HG02885 (cell line): ENCODE measurements around the gene SPACA4.

Source experiments
- ATAC-seq: cut with Tn5 transposase; IDR thresholded peaks from one replicate; pipeline ENCODE4 v1.9.1; 2021; ENCODE audit warnings: mild to moderate bottlenecking; ENCODE audit not compliant: unreplicated experiment, poor library complexity

SPACA4 gene

DNA sequence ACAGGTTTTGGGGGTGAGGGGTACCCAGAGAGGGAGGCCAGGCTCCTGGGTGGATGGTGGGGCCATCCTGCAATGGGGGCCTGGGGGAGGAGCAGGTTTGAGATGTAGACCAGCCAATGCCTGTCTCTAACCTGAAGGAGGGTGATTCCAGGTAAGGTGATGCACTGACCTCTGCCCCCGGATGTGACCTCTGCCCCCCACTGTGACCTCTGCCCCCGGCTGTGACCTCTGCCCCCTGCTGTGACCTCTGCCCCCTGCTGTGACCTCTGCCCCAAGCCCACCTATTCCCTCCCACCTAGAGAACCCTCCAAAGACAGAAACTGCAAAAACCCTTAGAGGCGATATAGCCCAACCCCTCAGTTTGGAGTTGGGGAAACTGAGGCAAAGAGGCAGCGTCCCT, 10.3 kb upstream of the SPACA4 start:
- no peak for ATAC-seq

DNA sequence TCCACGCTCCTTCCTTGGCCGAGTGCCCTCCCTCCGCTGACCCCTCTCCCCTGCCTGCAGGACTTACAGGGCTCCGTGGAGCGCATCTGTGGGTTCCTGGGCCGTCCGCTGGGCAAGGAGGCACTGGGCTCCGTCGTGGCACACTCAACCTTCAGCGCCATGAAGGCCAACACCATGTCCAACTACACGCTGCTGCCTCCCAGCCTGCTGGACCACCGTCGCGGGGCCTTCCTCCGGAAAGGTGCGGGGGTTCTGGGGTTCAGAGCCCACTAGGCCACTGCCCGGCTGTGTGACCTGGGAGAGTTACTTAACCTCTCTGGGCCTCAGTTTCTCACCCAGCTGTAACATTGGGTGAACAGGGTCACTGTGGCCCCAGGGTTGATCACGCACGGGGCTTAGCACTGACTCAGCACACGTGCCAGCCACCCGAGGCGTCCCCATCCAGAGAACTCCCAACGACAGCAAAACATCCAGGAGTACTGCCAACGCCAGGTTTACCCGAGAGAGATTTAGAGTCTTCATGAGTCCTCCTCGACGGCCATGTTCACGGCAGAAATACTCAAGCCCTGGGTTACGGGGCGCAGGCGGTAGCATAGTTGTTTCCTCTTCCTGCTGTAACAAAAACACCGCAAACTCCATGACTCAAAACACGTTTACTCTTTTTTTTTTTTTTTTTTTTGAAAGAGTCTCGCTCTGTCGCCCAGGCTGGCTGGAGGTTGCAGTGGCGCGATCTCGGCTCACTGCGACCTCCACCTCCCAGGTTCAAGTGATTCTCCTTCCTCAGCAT, 9.7 kb upstream of the SPACA4 start:
- no peak for ATAC-seq

DNA sequence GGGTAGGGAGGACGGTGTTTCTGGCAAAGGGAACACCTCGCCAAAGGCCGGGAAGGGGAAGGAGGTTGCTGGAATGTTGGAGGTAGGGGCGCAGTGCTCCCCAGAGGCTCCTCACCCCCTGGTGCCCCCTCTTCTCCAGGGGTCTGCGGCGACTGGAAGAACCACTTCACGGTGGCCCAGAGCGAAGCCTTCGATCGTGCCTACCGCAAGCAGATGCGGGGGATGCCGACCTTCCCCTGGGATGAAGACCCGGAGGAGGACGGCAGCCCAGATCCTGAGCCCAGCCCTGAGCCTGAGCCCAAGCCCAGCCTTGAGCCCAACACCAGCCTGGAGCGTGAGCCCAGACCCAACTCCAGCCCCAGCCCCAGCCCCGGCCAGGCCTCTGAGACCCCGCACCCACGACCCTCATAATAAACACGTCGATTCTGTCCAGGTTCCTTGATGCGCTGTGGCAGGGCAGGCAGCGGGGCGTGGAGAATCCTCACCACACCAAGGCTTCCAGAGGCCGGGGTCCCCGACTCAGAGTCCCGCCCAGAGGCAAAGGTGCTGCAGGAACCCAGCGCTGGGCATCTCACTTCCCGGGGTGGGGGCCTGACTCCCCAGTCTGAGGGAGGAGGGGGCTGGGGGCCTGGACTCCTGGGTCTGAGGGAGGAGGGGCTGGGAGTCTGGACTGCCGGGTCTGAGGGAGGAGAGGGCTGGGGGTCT, 7.4 kb upstream of the SPACA4 start:
- ATAC-seq: no peak

DNA sequence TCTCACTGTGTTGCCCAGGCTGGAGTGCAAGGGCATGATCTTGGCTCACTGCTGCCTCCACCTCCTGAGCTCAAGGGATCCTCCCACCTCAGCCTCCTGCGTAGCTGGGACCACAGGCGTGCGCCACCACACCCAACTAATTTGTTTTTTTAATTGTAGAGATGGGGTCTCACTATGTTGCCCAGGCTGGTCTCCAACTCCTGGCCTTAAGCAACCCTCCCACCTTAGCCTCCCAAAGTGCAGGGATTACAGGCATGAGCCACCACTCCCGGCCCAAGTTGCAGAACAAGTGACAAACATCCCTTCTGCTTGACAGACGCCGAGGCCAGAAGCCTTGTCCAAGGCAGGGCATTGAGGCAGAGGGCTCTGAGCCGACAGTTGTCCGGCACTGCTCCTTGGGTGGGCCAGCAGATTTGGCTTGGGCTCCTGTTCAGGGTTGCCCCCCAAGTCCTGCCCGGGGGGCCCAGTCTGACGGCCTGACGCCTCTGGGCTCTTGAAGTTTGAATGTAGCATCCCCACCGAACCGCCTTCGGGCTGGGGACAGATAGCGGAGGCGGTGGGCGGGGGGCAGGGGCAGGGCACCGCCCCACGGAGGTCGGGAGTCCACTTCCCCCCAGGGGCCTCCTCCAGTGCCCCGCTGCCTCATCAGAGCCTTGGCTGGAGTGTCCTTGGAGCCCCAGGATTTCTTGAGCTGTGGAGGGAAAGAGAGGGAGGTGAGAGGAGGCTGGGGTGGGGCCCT, 5.7 kb upstream of the SPACA4 start:
- ATAC-seq: no peak

DNA sequence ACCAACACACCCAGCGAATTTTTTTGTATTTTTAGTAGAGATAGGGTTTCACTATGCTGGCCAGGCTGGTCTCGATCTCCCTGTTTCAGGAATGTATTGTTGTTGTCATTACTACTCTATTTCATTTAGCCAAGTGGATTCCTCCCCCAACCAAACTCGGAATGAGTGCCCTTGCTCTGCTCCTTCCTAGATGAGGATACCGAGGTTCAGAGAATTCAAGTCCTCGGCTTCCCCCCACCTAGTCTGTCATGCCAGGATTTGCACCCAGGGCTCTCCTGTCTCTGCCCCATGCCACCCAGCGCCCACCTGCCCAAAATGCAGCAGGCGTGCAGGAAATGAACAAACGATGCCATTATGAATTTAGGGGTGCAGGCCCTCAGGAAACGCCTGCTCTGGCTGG, 3.5 kb upstream of the SPACA4 start:
- no peak for ATAC-seq

DNA sequence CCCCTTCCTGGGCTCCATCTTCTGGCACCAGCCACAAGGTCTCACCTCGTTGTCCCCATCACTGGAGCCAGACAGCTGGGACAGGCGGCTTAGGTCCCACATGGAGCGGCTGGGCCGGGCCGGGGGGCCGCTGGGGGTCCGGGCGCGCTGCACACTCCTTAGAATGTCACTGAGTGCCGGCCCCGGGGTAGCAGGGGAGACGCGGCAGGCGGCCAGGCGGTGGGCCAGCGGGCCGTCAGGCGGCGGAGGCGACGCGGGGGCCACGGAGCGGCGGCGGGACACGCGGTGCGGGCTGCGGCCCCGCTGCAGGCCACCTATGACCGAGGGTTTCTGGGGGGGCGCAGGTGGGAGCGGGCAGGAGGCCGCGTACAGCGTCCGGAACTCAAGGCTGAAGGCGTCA, 3.1 kb upstream of the SPACA4 start:
- no peak for ATAC-seq

DNA sequence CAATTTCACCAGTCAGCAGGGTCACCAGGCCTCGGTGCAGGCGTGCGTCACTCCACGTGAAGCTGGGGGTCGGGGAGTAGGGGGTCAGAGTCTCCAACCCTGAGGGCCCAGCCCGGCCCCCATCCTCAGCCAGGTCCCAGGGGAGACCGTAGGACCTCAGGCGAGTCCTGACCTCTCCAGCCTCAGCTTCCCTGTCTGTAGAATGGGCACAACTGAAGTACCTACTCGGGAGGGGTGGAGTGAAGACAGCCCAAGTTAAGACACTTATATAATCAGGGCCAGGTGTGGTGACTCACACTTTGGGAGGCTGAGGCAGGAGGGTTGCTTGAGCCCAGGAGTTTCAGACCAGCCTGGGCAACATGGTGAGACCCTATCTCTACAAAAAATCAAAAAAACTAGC, 2.7 kb upstream of the SPACA4 start:
- ATAC-seq: no peak

DNA sequence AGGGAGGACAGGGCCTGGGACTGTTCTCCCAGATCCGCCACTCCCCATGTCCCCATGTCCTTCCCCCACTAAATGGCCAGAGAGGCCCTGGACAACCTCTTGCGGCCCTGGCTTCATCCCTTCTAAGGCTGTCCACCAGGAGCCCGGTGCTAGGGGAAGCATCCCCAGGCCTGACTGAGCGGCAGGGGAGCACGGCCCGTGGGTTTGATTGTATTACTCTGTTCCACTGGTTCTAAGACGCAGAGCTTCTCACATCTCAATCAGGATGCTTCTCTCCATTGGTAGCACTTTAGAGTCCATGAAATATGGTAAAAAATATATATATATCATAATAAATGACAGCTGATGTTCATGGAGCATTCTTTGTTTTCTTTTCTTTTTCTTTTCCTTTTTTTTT, 815 bp downstream of the SPACA4 start:
- ATAC-seq: no peak

DNA sequence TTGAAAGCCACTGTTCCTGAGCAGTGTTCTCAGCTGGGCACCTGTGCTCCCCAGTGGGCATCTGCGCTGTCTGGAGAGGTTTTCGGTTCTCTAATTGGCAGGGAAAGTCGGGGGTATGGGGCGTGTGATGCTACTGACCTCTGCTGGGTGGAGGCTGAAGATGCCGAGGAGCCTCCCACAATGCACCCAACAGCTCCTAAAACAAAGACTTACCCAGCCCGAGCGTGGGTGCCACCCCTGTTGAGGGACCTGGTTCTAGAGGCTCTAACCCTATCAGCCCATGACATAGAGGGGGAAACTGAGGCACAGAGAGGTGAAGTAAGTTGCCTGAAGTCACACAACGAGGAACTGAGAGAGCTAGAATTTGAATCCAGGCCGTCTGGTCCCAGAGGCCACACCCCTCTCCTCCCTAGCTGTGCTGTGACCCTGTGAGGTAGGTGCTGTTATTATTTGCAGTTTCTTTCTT, 2.3 kb downstream of the SPACA4 start:
- peak; percentile 54 for ATAC-seq

DNA sequence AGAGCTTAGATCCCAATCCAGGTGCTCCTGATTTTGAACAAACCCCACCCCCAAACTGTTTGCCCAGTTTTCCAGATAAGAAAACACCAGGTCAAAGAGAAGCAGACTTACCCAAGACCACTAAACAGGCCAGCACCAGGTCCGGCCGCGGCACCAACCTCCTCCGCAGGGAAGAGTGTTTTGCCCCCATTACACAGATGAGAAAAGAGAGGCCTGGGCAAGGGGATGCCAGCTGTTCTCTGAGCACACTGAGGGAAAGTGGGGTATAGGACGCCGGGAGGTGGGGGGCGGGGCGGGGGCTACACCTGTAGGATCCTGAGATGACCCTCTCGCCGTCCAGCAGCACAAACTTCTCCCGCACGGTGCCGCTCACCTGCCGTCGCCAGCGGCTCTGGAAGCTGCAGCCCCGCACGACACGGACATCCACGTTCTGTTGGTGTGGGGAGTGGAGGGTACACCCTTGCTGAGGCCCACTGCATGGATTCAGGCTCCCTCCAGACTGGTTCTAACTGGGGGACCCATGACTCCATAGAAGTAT, 3.1 kb downstream of the SPACA4 start:
- no peak for ATAC-seq

DNA sequence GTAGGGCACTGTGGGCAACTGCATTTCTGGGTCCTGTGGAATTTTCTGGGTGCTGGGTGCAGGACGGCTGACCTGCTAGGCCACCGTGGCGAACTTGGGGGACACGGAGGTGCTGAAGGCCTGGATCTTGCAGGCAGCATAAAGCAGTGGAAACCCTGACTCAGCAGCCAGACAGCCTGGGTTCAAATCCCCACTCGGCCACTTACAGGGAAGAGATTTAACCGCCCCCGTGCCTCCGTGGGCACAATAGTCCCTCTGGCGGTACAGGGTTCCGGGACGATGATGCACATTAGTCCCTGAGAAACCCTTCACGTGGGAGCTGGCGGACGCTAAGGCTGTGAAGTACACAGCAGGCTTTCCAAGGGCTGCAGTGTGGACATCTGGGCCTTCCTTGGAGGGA, 5.3 kb downstream of the SPACA4 start:
- no peak for ATAC-seq

DNA sequence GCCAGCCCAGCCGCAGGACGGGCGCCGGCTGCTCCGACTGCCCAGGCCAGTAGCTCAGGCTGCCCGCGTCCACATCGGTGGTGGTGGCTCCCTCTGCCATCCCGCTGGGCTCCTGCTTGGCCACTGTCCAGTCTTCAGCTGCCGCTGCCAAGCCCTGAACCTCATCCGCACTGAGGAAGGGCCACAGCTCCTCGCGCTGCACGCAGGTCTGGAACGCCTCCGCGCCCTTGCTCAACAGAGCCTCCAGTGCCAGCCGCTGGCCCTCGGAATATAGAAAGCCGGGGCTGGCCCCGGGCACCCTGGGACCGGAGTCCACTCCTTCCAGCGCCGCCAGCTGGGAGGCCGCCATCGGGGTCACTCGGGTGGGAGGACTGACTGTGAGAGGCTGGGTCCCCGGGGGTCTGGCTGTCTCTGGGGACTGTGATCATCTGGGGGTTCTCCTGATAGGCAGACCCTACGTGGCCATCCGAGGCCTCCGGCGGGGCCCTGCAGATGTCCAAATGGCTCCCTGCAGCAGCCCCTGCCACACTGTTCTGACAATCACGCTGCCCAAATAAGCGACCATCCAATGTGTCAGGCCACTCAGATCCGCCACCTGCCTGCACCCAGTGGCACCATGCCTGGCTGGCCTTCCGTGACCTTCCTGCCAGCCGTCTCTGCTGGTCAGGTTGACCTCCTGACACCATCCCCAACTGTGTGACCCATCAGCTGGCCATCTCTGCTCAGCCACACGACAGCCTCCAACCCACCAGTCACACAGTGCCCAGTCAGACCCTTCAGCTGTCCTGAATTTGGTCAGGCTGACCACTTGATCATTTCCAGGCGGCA, 6.7 kb downstream of the SPACA4 start:
- no peak for ATAC-seq

DNA sequence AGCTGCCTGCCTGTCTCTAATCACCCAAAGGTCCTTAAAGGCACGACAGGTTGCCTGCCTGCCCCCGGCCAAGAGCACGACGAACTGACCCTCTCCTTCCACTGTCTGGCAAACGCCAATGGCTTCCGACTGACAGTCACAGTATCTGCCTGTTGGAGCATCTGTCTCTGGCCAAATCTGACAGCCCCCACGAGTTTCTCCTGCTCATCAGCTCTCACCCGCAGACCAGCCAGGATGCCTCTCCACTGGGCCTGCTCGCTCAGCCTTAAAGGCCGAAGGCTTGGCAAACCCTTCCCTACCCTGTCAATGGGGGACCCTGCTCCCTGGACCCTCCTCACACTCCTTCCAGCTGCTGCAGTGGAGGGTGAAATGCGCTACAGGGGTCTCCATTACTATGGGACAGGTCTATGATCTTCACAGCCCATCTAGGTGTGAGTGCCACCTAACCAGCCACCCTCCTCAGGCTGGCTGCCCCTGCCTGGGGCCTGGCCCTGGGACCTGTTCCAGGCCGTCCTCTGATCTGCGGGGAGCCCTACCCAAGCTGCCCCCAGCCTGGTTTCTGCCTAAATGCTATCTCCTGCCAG, 7.4 kb downstream of the SPACA4 start:
- ATAC-seq: no peak

DNA sequence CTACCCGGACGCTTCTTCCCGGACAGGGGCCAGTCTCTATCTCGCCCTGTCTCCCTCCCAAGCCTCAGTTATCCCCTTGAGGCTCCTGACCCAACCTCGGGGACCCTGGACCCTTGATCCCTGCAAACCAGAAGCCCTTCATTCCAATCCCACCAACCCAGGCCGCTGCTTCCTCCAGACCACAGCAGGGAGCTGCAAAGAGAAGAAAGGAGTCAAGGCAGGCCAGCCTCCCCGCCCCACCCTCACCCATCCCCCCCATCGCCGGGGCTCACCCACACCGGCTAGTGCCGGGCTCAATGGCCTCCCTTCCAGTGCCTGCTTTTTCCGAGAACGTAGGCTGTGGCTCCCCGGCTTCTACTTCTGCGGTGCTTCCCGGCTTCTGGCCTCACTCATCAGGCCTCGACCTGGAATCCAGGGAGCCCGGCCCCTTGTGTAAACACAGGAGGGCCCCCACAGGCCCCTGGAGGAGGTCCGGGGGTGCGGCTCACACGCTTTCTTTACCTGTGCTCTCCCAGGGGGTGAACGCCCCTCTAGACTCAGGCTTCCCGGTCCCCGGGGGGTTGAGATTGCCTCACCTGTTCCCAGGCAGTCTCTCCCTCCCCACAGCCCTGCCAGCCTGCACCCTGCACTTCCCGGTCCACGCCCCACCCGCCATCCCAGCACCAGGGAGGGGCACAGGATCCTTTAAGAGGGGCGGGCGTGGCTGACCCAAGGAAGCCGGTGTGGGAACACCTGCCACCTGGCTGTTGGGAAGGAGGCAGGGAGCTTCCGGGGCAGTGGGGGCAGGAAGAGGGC, 8.1 kb downstream of the SPACA4 start, which contains the start of gene FAM83E:
FAM83E (minus strand) TSS at position 641 of the 795 bp plus-strand sequence. CDS start 1,704 bp downstream, outside the sequence.
- ATAC-seq: no peak

DNA sequence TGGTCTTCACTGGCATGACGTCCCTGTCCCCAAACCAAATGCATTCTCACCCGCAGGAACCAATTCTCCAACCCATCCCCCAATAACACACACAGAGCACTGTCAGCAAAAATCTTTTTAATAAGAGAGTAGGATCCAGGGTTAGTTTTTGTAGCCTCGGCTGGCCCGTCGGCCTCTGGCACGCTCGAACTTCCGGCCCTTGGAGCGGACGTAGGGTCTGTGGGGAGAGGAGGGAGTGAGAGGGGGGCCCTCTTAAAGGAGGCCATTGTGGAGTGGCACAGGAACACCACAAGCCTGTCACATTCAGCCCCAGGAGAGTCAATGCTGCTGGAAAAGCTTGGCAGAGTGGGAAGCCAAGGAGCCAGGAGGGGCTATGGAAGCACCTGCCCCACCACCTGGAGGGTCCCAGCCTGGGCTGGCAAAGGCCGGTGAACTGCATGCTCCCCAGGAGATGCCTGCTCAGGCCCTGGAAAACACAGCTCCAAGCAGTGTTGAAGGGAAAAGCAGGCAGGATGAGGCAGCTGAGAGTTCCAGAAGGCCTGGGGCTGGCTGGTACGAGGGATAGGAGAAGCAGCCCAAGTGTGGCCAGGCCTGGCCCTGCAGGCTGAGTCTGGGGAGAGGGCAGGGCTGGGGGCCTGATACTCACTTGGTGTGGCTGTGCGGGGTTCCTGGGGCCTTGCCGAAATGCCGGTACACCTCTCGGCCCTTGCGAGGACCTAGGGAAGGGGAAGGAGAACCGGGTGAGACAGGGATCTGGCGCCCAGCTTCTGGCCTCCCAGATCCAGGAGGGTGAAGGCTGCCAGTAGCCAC, 8.9 kb downstream of the SPACA4 start:
- ATAC-seq: no peak

DNA sequence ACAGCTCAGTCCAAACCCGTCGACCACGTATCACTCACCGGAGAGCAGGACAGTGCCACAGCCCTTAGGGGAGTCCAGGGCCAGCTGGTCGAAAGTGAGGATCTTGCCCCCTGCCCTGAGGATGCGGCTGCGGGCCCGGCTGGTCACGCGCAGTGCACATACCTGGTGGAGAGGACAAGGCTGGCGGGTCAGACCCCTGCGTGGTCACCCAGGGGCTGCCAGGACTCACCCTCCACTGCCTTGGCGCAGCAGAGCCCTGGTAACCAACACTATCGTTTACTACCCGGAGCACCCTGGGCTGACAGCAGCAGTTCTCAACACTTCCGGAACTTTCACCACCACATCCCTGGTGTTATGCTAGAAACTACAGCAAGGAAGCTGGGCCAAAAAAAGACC, 9.5 kb downstream of the SPACA4 start:
- ATAC-seq: no peak

DNA sequence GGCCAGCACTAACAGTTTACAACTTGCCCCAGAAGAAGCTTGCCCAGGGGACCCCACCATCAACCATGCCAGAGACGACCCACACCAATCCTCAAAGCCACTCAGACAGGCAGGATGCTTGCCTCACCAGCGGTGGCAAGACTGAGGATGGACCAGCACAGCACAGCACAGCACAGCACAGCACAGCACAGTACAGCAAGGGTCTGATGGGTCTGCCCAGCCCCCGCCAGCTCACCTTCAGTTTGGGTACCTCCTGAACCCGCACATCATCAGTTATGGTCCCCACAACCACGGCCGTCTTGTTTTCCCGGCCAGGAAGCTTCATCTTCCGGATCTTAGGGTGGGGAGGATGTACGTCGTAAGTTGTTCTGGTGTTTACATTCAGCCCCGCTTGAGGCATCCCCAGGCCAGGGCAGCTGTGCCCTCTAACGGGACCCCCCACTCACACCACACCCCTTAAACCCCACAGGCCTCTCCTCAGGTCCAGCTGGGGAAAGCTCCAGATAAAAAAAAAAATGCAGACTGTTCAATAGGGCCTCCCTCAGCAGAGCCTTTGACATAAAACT, 10.0 kb downstream of the SPACA4 start:
- no peak for ATAC-seq
